Mucosa of stomach (tissue), 1 donor: Measurements from ENCODE around the gene HRG.

Experiments
- H3K27me3 ChIP-seq: one replicate; pipeline ENCODE4 v1.7.0; 2013; ENCODE audit warnings: mild to moderate bottlenecking, low read length; ENCODE audit not compliant: control insufficient read depth, insufficient read depth
- H3K36me3 ChIP-seq: one replicate; pipeline ENCODE4 v1.7.0; 2013; ENCODE audit warnings: low read length; ENCODE audit not compliant: control insufficient read depth, insufficient read depth
- H3K4me1 ChIP-seq: one replicate; pipeline ENCODE4 v1.7.0; 2013; ENCODE audit warnings: mild to moderate bottlenecking, low read length; ENCODE audit not compliant: control insufficient read depth, insufficient read depth
- H3K4me3 ChIP-seq: one replicate; pipeline ENCODE4 v1.7.0; 2013; ENCODE audit warnings: low read length
- H3K9ac ChIP-seq: one replicate; pipeline ENCODE4 v1.7.0; 2013; ENCODE audit warnings: mild to moderate bottlenecking, low read length, moderate library complexity
- H3K9me3 ChIP-seq: one replicate; pipeline ENCODE4 v1.7.0; 2013; ENCODE audit warnings: mild to moderate bottlenecking, low read length, moderate library complexity; ENCODE audit not compliant: control insufficient read depth
- donor health status: Pancreatic carcinoma.

The HRG gene

GRCh38 chr3:186719945-186720739, 54.3 kb downstream of the HRG start:
- peaks cover 7% of the 10 kb centered on the region for H3K4me1 ChIP-seq

GRCh38 chr3:186722457-186722856, 56.6 kb downstream of the HRG start:
- H3K9ac ChIP-seq: no peak overlapping the region
- H3K4me1 ChIP-seq: peaks cover 7% of the 10 kb centered on the region
- H3K4me3 ChIP-seq: no peak overlapping the region
- H3K9me3 ChIP-seq: no peaks in the 10 kb centered on the region
- no peaks in the 10 kb centered on the region for H3K27me3 ChIP-seq
- H3K36me3 ChIP-seq: no peaks in the 10 kb centered on the region

More at GRCh38 chr3:186719945-186720739, 54.3 kb downstream of the HRG start:
- Histone ChIP-seq H3K9me3 (no peaks in the 10 kb centered on the region), H3K27me3 (no peaks in the 10 kb centered on the region), H3K4me3 (no peak overlapping the region), H3K9ac (no peak overlapping the region), H3K36me3 (no peaks in the 10 kb centered on the region)

- Histone ChIP-seq H3K27me3 (no peaks in the 10 kb centered on the region), H3K9ac (no peak overlapping the region), H3K4me3 (no peak overlapping the region), H3K36me3 (no peaks in the 10 kb centered on the region), H3K9me3 (no peaks in the 10 kb centered on the region), H3K4me1 (peaks cover 7% of the 10 kb centered on the region)
These were observed 59.1 kb downstream of the HRG start for GRCh38 chr3:186724911-186725310.
